DOHH2 (cell line): ENCODE data around the gene OPN1MW3.

ENCODE experiments used
- H3F3A ChIP-seq: fragments of 200-600 bp; sonication (generic), shearing (Covaris generic); 2 replicates; pipeline ENCODE4 v1.6.0; 2016; ENCODE audit warnings: antibody characterized with exemption, mild to moderate bottlenecking; ENCODE audit not compliant: control insufficient read depth, insufficient read depth
- H3K27ac ChIP-seq: fragments of 200-600 bp; sonication (generic); 2 replicates; pipeline ENCODE4 v1.5.1; 2014; ENCODE audit warnings: low read depth, mild to moderate bottlenecking, low read length, moderate library complexity
- H3K27me3 ChIP-seq: fragments of 200-600 bp; sonication (generic); 2 replicates; pipeline ENCODE4 v1.6.1; 2014; ENCODE audit warnings: mild to moderate bottlenecking, low read length, mixed read lengths; ENCODE audit not compliant: control insufficient read depth
- H3K36me3 ChIP-seq: fragments of 200-600 bp; sonication (generic); 2 replicates; pipeline ENCODE4 v1.6.1; 2014; ENCODE audit warnings: mild to moderate bottlenecking, low read length, moderate library complexity, mixed read lengths; ENCODE audit not compliant: control insufficient read depth
- H3K4me1 ChIP-seq: fragments of 200-600 bp; sonication (generic); 2 replicates; pipeline ENCODE4 v1.6.1; 2014; ENCODE audit warnings: mild to moderate bottlenecking, low read length, mixed read lengths; ENCODE audit not compliant: control insufficient read depth
- H3K4me2 ChIP-seq: fragments of 200-600 bp; sonication (generic); 2 replicates; pipeline ENCODE4 v1.6.0; 2014; ENCODE audit warnings: mild to moderate bottlenecking, low read length, moderate library complexity
- H3K4me3 ChIP-seq: fragments of 200-600 bp; sonication (generic); 2 replicates; pipeline ENCODE4 v1.5.1; 2014; ENCODE audit warnings: mild to moderate bottlenecking, low read length, mixed read lengths
- H3K79me2 ChIP-seq: fragments of 200-600 bp; sonication (generic); 2 replicates; pipeline ENCODE4 v1.6.1; 2014; ENCODE audit warnings: mild to moderate bottlenecking, low read length, mixed read lengths; ENCODE audit not compliant: control insufficient read depth
- H3K9me2 ChIP-seq: fragments of 200-600 bp; sonication (generic); replicated peaks from 2 replicates; pipeline ENCODE4 v1.6.1; 2014; ENCODE audit warnings: mild to moderate bottlenecking, low read length, mixed read lengths; ENCODE audit not compliant: control insufficient read depth
- H3K9me3 ChIP-seq: fragments of 200-600 bp; sonication (generic); 2 replicates; pipeline ENCODE4 v1.6.1; 2014; ENCODE audit warnings: antibody characterized with exemption, low read length, mixed read lengths; ENCODE audit not compliant: control insufficient read depth, insufficient read depth
- H4K20me1 ChIP-seq: fragments of 200-600 bp; sonication (generic); 2 replicates; pipeline ENCODE4 v1.6.0; 2014; ENCODE audit warnings: low read depth, mild to moderate bottlenecking, antibody characterized with exemption, low read length, moderate library complexity; ENCODE audit not compliant: control insufficient read depth, insufficient read depth
- EZH2phosphoT487 ChIP-seq: fragments of 200-600 bp; sonication (generic); IDR thresholded peaks from 2 replicates; pipeline ENCODE4 v1.6.1; 2017; ENCODE audit warnings: borderline replicate concordance, mild to moderate bottlenecking, antibody characterized with exemption, low read length, moderate library complexity, mixed read lengths
- TF ChIP-seq, protein P1 (sequence below): fragments of 200-600 bp; sonication (generic); IDR thresholded peaks from one replicate; pipeline ENCODE4 v1.5.1; 2014; ENCODE audit warnings: antibody characterized with exemption, mild to moderate bottlenecking, low read depth, low read length; ENCODE audit not compliant: poor library complexity, severe bottlenecking

Gene OPN1MW3

DNA sequence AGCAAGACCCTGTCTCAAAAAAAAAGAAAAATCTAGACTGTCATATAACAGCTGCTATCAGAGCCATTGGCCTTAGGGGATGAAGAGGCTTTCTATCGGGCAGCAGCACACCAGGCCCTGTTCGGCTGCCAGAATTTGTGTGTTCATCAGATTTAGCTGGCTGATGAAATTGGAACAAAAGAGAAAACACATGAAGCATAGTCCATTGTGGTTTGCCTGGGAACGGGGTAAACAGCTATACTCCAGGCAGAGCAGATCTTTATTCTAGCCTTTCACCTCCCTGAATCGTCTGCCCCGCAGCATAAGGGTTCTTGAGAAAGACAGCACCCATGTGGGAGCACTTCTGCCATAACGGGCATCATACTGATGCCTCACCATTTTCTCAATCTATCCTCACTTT lies 49.8 kb downstream of the OPN1MW3 start:
- H3K4me1 ChIP-seq, result peaks cover 5% of the 10 kb centered on the region; the same call in 1 of the 2 replicates
- no peaks in the 10 kb centered on the region for H3K9me3 ChIP-seq
- no peaks in the 10 kb centered on the region for H3F3A ChIP-seq
- no peaks in the 10 kb centered on the region for H4K20me1 ChIP-seq
- H3K79me2 ChIP-seq, result no peaks in the 10 kb centered on the region
- no peak for TF ChIP-seq EZH2phosphoT487
- TF ChIP-seq, protein P1, sequence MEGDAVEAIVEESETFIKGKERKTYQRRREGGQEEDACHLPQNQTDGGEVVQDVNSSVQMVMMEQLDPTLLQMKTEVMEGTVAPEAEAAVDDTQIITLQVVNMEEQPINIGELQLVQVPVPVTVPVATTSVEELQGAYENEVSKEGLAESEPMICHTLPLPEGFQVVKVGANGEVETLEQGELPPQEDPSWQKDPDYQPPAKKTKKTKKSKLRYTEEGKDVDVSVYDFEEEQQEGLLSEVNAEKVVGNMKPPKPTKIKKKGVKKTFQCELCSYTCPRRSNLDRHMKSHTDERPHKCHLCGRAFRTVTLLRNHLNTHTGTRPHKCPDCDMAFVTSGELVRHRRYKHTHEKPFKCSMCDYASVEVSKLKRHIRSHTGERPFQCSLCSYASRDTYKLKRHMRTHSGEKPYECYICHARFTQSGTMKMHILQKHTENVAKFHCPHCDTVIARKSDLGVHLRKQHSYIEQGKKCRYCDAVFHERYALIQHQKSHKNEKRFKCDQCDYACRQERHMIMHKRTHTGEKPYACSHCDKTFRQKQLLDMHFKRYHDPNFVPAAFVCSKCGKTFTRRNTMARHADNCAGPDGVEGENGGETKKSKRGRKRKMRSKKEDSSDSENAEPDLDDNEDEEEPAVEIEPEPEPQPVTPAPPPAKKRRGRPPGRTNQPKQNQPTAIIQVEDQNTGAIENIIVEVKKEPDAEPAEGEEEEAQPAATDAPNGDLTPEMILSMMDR, result no peak
- H3K27ac ChIP-seq, result no peak overlapping the region
- H3K27me3 ChIP-seq, result no peaks in the 10 kb centered on the region
- no peaks in the 10 kb centered on the region for H3K36me3 ChIP-seq
- H3K4me2 ChIP-seq, result no peak overlapping the region
- no peak overlapping the region for H3K4me3 ChIP-seq
- no peaks in the 10 kb centered on the region for H3K9me2 ChIP-seq

DNA sequence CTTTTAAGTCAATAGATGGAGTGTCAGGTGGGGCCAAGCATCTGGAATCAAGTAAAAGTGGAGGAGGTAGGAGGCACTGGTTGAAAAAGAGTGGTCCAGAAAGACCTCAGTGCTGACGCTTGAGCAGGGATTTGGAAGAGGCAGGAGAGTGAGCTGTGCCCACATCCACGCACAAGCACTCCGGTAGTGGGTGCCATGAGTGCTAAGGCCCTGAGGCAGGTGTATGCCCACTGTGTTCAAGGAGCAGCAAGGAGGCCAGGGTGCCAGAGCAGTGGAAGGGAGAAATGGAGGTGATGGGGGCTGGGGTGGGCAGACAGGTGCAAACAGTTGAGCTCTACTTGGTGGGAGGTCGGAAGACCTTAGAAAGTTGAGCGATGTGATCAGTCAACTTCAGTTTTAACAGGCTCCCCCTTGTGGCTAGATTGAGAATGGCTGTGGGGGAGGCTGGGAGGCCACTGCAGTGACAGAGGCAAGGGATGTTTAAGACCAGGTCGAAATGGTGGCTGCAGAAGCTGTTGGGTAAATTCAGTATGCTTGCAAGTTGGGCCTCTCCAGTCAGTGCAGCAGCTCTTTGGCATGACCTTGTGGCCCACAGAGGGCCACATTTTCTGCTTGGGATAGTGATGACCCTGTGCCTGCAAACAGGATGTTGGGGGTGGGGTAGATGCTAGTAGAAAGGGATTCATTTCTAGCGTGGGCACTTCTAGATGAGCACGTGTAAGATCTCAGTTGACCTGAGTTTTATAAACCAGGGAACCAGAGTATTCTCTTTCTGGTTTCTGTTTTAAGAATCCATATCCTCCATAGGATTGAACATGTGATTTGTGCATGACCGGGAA lies 50.9 kb downstream of the OPN1MW3 start:
- H3K27me3 ChIP-seq, result no peaks in the 10 kb centered on the region; the same call in 1 of the 2 replicates
- no peak overlapping the region for H3K4me3 ChIP-seq
- TF ChIP-seq EZH2phosphoT487, result no peak
- TF ChIP-seq, protein P1, result peak; percentile 78
- H3F3A ChIP-seq, result no peaks in the 10 kb centered on the region
- no peaks in the 10 kb centered on the region for H4K20me1 ChIP-seq
- H3K9me3 ChIP-seq, result no peaks in the 10 kb centered on the region
- no peaks in the 10 kb centered on the region for H3K9me2 ChIP-seq
- no peaks in the 10 kb centered on the region for H3K36me3 ChIP-seq
- H3K27ac ChIP-seq, result no peak overlapping the region
- peaks cover 5% of the 10 kb centered on the region; the same call in 1 of the 2 replicates for H3K4me1 ChIP-seq
- no peaks in the 10 kb centered on the region for H3K79me2 ChIP-seq
- H3K4me2 ChIP-seq, result peak overlapping the region; percentile 18; the same call in 1 of the 2 replicates

GRCh38 chrX:154309041-154309775 lies 51.8 kb downstream of the OPN1MW3 start:
- Histone ChIP-seq H3K9me3 (no peaks in the 10 kb centered on the region), H3K4me2 (no peak overlapping the region), H3F3A (no peaks in the 10 kb centered on the region), H4K20me1 (no peaks in the 10 kb centered on the region), H3K27ac (no peak overlapping the region), H3K4me3 (no peak overlapping the region), H3K4me1 (peaks cover 5% of the 10 kb centered on the region; the same call in 1 of the 2 replicates), H3K79me2 (no peaks in the 10 kb centered on the region), H3K27me3 (no peaks in the 10 kb centered on the region; the same call in 1 of the 2 replicates), H3K9me2 (no peaks in the 10 kb centered on the region), H3K36me3 (no peaks in the 10 kb centered on the region)
- TF ChIP-seq, protein P1, result no peak
- no peak for TF ChIP-seq EZH2phosphoT487
